Sigmoid colon (tissue), 4 donors: ENCODE measurements around the gene ACTL8.

Experiments used
- CTCF ChIP-seq, 4 experiments: fragments of 450-650 bp in 3 of 4; fragments of 200-600 bp in 1 of 4; IDR thresholded peaks; one replicate each; pipeline ENCODE4 v1.5.1; 2016 to 2019; ENCODE audit warnings: antibody characterized with exemption in 4 of 4, mild to moderate bottlenecking in 3 of 4, moderate library complexity in 2 of 4
- EP300 ChIP-seq, 4 donors: sonication (generic); formaldehyde crosslinking; IDR thresholded peaks; one replicate each; pipeline ENCODE4 v1.6.1; 2017; ENCODE audit warnings: antibody characterized with exemption in 4 of 4
- POLR2A ChIP-seq, 2 donors: fragments of 450-650 bp; IDR thresholded peaks; one replicate each; pipeline ENCODE4 v1.6.1; 2016; ENCODE audit warnings: antibody characterized with exemption in 2 of 2, mild to moderate bottlenecking in 2 of 2, moderate library complexity in 2 of 2

- TF ChIP-seq POLR2A (IDR thresholded peaks at IDR 0.05) (no peak), EP300 (IDR thresholded peaks at IDR 0.05) (no peak), CTCF (IDR thresholded peaks at IDR 0.05) (no peak)
These were observed 12.0 kb upstream of the ACTL8 start for GRCh38 chr1:17743008-17743647.
